ENCODE results near the gene PAN3.

The PAN3 gene

GRCh38 chr13:28320884-28321574 is 182.7 kb downstream of the PAN3 start:
- Histone ChIP-seq H3K79me2 (ENCODE audit: insufficient read depth, low read length) (no peaks in the 10 kb centered on the region), H3K9me3 (ENCODE audit: low read length) (no peaks in the 10 kb centered on the region), H3K36me3 (ENCODE audit: insufficient read depth, low read length) (no peaks in the 10 kb centered on the region), H3K9ac (ENCODE audit: low read length) (no peak overlapping the region), H3K4me2 (ENCODE audit: low read length) (no peak overlapping the region), H3K4me3 (ENCODE audit: low read depth, low read length, poor library complexity, severe bottlenecking) (no peak overlapping the region), H3K27ac (ENCODE audit: low read depth, low read length, poor library complexity, severe bottlenecking) (no peak overlapping the region), H4K20me1 (ENCODE audit: insufficient read depth, low read length) (no peaks in the 10 kb centered on the region), H3F3A (ENCODE audit: insufficient read depth, low read length) (no peaks in the 10 kb centered on the region), H3K4me1 (ENCODE audit: insufficient read depth, low read length, severe bottlenecking) (no peaks in the 10 kb centered on the region), H3K27me3 (ENCODE audit: insufficient read depth, low read length) (no peaks in the 10 kb centered on the region), H3K9me2 (ENCODE audit: low read depth, low read length) (no peaks in the 10 kb centered on the region), H2AFZ (ENCODE audit: low read length) (no peak overlapping the region)
- TF ChIP-seq CTCF (IDR thresholded peaks at IDR 0.05; ENCODE audit: low read length) (no peak), EZH2 (IDR thresholded peaks at IDR 0.05; ENCODE audit: borderline replicate concordance, low read length) (no peak)

GRCh38 chr13:28321756-28322155 is 183.4 kb downstream of the PAN3 start:
- Histone ChIP-seq H3K27me3 (ENCODE audit: insufficient read depth, low read length) (no peaks in the 10 kb centered on the region), H3K27ac (ENCODE audit: low read depth, low read length, poor library complexity, severe bottlenecking) (no peak overlapping the region), H4K20me1 (ENCODE audit: insufficient read depth, low read length) (no peaks in the 10 kb centered on the region), H3K4me3 (ENCODE audit: low read depth, low read length, poor library complexity, severe bottlenecking) (no peak overlapping the region), H3K9me2 (ENCODE audit: low read depth, low read length) (no peaks in the 10 kb centered on the region), H3K4me2 (ENCODE audit: low read length) (no peak overlapping the region), H3K36me3 (ENCODE audit: insufficient read depth, low read length) (no peaks in the 10 kb centered on the region), H3K4me1 (ENCODE audit: insufficient read depth, low read length, severe bottlenecking) (no peaks in the 10 kb centered on the region), H3K79me2 (ENCODE audit: insufficient read depth, low read length) (no peaks in the 10 kb centered on the region), H2AFZ (ENCODE audit: low read length) (no peak overlapping the region), H3K9me3 (ENCODE audit: low read length) (no peaks in the 10 kb centered on the region), H3F3A (ENCODE audit: insufficient read depth, low read length) (no peaks in the 10 kb centered on the region), H3K9ac (ENCODE audit: low read length) (no peak overlapping the region)
- TF ChIP-seq EZH2 (IDR thresholded peaks at IDR 0.05; ENCODE audit: borderline replicate concordance, low read length): no peak
- no peak for TF ChIP-seq CTCF (IDR thresholded peaks at IDR 0.05; ENCODE audit: low read length)

- no peak overlapping the region for H3K27ac ChIP-seq (ENCODE audit: low read depth, low read length, poor library complexity, severe bottlenecking)
- H3K9ac ChIP-seq (ENCODE audit: low read length): no peak overlapping the region
- H3K9me3 ChIP-seq (ENCODE audit: low read length): no peaks in the 10 kb centered on the region
- no peaks in the 10 kb centered on the region for H3F3A ChIP-seq (ENCODE audit: insufficient read depth, low read length)
- H3K4me1 ChIP-seq (ENCODE audit: insufficient read depth, low read length, severe bottlenecking): no peaks in the 10 kb centered on the region
- H2AFZ ChIP-seq (ENCODE audit: low read length): no peak overlapping the region
- no peak overlapping the region for H3K4me2 ChIP-seq (ENCODE audit: low read length)
- no peaks in the 10 kb centered on the region for H4K20me1 ChIP-seq (ENCODE audit: insufficient read depth, low read length)
- no peaks in the 10 kb centered on the region for H3K36me3 ChIP-seq (ENCODE audit: insufficient read depth, low read length)
- H3K9me2 ChIP-seq (ENCODE audit: low read depth, low read length): no peaks in the 10 kb centered on the region
- no peaks in the 10 kb centered on the region for H3K27me3 ChIP-seq (ENCODE audit: insufficient read depth, low read length)
- no peak for TF ChIP-seq EZH2 (IDR thresholded peaks at IDR 0.05; ENCODE audit: borderline replicate concordance, low read length)
- no peak for TF ChIP-seq CTCF (IDR thresholded peaks at IDR 0.05; ENCODE audit: low read length)
- no peak overlapping the region for H3K4me3 ChIP-seq (ENCODE audit: low read depth, low read length, poor library complexity, severe bottlenecking)
- no peaks in the 10 kb centered on the region for H3K79me2 ChIP-seq (ENCODE audit: insufficient read depth, low read length)
Measured at GRCh38 chr13:28322256-28322905, 184.0 kb downstream of the PAN3 start.

Measured in OCI-LY1 (cell line).